NCI-H748 treated with DMSO at 0.1 percent for 48 hours (cell line): ENCODE measurements around the gene LIMK1.
"Not testable (repeated sequence)": the region's sequence is repeated elsewhere in the genome, so short reads cannot be mapped to it uniquely, and the experiment has no call there.

Experiments used
- DNase-seq: peaks from one replicate; lab custom pipeline; 2025; lab: John Stamatoyannopoulos, UW

Gene LIMK1

DNA sequence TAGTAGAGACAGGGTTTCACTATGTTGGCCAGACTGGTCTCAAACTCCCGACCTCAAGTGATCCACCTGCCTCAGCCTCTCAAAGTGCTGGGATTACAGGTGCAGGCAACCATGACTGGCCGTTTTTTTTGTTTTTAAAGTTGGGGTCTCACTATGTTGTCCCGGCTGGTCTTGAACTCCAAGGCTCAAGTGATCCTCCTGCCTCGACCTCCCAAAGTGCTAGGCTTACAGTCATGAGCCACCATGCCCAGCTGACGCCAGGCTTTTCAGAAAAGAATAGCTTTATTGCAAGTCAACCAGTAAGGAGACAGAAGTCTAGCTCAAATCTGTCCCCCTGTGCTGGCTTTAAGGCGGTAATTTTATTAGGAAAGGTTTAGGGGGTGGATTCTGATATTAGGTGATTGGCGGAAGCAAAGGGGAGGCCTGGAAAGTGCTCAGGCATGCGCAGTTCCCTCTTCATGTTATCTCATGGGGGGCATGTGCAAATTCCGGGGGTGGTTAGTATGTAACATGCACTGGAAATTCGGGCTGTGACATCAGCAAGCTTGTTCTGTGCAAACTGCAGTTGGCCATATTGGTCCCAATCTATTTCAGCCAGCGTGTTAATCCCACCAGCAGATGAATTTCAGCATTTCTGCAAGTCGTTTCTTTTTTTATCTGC is 42.7 kb downstream of the LIMK1 start:
- DNase-seq: no peak

DNA sequence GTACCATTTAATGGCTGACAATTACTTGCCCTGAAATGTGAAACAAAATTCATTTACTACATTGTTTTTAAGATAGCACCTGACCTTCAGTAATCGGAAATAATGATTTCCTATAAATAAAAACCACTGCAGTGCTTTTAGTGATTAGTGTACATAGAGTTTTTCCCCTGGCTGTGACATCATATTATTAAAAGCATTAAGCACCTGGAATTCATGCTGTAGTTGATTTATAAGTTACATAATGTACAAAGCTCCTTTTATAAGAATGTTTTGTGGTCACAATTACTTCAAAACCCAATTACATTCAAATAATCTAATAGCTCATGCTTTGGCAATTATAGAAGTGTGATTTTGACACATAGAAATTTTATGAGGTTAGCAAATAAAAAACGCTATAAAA is 46.3 kb downstream of the LIMK1 start:
- no peak for DNase-seq

DNA sequence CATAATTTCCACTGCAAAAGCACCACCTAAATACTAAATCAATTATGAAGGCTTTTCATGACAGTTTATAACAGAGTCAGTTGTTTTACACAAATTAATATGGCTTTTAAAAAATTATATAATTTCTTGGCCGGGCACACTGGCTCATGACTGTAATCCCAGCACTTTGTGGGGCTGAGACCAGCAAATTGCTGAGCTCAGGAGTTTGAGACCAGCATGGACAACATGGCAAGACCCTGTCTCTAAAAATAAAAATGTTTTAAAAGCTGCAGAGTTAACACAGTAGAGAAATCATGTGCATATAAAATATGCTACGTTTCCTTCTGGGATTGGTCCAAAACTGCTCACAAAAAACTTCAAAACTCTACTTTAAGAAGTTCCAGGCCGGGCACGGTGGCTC is 46.9 kb downstream of the LIMK1 start:
- DNase-seq: no peak

DNA sequence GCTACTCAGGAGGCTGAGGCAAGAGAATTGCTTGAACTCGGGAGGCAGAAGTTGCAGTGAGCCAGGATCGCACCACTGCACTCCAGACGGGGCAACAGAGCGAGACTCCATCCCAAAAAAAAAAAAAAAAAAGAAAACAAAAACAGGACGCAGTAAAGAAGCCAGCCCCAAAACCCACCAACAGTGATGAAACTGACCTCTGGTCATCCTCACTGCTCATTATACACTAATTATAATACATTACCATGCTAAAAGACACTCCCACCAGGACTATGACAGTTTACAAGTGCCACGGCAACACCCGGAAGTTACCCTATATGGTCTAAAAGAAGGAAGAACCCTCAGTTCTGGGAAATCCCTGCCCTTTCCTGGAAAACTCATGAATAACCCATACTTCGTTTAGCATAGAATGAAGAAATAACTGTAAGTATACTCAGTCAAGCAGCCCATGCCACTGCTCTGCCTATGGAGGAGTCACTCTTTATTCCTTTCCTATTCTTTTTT is 50.6 kb downstream of the LIMK1 start:
- no peak for DNase-seq

DNA sequence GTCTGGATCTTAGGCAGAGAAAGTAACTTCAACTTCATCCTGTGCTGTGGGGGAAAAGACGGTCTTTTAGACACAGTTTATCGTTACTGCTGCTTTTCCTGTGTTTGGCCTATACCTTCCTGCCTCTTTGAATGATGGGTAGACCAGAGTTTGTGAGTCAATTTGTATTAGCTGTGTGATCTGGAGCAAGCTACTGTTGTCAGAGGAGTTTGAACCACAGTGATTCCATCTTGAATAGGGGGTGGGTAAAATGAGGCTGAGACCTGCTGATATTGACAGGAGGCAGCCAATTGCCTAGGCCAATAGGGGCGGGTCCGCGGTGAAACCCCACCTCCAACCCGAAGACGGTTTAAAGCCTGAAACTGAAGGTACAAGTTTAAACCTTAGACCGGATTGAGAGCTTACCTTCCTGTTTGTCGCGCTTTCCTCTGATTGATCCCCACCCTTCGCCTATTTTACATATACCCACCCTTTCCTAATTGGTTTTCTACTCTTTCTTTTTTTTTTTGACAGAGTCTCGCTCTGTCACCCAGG is 54.8 kb downstream of the LIMK1 start:
- DNase-seq: no peak

DNA sequence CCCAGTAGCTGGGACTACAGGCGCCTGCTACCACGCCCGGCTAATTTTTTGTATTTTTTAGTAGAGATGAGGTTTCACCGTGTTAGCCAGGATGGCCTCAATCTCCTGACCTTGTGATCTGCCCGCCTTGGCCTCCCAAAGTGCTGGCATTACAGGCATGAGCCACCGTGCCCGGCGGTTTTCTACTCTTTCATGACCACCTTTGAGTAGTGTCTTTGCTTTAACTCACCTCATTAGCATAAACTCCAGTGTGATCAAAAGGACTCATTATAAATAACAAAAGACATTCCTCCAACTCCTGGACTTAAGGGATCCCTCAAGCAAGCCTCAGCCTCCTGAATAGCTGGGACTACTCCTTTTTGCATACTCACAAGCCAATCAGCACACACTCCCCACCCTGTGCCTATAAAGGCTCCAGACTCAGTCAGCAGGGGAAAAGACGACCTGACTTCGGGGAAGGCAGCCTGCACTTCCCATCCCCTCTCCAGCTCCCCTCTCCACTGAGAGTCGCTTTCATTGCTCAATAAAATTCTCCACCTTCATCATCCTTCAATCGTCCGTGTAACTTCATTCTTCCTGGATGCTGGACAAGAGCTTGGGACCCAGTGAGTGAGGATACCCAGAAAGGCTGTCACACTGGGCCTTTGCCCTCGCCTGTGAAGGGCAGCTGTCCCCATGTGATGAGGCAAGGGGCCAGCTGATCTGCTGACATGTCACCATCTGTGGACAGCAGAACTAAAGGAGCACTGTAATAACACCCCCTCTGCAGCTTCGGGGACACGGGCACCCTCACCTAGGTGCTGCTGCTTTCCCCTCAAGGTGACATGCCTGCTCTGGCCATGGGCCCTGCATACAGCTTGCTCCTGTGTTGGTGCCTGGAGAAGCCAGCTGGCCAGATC is 55.6 kb downstream of the LIMK1 start:
- no peak for DNase-seq

DNA sequence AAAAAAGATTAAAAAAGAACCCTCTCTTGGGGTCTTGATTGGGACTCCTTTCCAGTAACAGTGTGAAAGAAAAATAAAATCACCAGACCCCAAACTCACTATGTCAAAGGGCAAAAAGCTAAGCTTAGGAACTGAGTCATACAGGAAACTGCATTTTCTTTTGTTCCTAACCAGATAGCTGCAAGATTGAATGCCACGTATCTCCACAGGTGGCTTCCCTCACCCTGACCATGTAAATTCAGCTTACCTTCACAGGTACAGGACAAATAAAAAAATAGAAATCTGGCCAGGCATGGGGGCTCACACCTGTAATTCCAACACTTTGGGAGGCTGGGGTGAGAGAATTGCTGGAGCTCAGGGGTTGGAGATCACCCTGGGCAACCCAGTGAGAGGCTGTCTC is 58.1 kb downstream of the LIMK1 start:
- no peak for DNase-seq

DNA sequence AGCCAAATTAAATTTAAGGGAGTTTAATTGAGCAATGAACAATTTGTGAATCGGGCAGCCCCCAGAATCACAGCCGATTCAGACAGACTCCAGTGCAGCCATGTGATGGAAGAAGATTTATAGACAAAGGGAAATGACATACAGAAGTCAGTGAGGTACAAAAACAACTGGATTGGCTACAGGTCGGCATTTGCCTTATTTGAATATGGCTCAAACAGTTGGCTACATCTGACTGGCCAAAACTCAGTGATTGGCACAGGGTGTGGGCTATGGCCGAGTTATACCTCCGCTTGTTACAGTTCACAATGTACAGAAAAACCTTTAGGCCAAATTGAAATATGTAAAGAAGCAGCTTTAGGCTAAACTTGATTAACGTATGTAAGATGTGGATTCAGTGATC is 59.8 kb downstream of the LIMK1 start:
- no peak for DNase-seq

DNA sequence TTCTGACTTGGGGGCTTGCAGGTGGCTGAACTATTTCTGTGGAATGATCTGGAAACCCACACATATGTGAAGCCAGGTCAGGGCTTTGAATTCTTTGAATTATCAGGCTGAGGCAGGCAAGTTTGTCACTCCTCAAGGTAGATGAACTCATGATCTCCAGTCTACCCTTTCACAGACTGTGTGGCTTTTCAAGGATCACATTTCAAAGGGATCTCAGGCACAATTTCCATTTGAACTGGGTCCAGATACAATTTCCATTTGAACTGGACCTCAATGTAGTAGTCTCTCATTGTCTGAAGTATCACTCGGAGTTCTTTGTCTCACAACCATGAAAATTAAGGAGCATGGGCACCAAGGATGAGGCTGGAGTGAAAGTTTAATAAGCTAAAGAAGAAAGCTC is 64.9 kb downstream of the LIMK1 start:
- DNase-seq: no peak

DNA sequence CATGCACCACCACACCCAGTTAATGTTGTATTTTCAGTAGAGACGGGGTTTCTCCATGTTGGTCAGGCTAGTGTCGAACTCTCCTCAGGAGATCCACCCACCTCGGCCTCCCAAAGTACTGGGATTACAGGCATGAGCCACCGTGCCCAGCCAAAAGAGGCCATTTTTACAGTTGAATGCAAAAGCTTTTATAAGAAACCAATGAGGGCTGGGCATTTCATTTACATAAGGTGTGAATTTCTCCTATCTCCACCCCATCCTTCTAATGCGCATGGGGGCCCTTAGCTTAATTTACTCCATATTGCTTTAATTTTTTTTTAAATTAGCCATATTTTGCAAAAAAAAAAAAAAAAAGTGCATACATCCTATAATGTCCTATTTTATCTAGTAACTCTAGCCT is 65.5 kb downstream of the LIMK1 start:
- no peak for DNase-seq

DNA sequence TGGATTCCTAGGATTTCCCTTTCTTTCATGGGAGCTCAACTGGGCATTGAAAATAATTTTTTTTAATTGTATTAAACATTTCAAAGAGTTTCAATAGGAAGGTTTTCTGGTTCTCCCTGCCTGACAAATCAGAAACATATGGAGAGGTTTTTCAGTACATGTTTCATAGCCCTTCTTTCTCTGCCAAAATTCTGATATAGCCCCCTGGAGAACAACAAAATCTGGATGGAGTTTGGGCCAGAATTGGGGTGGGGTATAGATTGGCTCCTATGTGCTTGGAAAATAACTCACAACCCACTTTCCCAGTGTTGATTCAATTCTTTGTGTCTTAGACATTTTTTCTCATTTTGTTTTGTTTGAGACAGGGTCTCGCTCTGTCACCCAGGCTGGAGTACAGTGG is 66.0 kb downstream of the LIMK1 start:
- no peak for DNase-seq

DNA sequence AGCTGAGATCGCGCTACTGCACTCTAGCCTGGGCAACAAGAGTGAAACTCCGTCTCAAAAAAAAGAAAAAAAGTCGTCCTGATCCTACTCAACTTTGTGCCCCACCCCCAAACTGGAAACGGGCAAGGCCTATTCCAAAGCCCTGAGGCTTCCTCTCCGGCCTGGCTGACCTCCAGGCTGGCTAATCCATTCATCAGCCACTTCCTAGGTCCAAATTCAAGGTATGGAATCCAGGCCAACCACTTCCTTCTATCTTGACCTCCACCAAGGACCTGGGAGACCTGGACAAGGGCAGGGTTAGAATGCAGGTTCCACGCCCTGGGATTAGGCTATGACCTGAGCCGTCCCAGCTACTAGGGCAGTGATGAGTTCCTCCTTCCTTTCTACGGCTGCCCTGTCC is 70.1 kb downstream of the LIMK1 start:
- no peak for DNase-seq

DNA sequence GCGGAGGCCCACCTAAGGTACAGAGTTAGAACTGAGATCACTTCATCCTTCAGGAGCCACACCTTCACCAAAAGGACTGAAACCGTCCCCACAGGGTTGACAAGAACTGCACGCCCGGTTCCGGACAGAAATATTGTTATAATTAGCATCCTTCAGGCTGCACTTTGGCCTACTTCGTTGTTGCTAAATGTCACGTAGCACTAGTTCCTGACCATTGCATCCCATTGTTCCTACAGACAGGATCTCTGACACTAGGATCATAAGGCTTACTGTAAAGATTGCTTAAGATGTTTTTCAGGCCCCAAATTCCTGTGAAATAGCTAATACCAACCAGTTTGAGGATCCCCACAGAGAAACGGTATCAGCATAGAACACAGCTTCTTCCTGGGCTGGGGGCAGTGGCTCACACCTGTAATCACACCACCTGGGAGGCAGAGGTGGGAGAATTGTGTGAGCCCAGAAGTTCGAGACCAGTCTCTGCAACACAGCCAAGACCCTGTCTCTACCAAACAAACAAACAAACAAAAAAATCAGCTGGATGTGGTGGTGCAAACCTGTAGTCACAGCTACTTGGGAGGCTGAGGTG is 72.3 kb downstream of the LIMK1 start:
- no peak for DNase-seq

DNA sequence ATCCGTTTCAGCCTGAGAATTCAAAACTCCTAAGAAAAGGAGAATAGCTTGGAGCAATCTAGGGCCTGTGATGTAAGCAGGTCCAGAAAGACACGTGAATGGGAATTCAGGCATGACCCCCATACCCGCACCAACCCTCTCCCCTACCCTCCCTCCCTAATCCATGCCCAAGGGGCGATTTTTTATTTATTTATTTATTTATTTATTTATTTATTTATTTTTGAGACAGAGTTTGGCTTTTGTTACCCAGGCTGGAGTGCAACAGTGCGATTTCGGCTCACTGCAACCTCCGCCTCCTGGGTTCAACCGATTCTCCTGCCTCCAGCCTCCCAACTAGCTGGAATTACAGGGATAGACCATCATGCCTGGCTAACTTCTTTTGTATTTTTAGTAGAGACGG is 74.0 kb downstream of the LIMK1 start:
- DNase-seq: no peak

DNA sequence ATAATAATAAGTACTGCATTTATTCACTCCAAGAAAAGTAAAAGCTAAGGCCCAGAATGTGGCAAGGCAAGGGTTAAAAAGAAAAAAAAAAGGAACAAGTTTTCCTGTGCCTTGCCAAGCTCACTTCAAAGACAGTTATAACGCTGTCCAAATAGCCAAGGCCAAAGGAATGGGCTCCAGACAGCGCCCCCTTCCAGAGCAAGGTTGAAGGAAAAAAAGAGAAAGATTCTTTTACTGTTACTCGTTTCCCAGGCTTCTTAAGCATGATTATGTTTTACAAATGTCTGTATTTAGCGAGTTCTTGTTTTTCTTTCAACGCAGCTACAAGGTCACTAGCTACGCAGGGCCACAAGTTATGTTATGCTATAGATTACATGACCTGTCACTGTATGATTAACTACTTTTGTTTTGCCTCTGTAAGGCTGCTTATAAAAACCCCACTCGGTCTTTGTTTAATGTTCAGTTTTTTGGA is 81.4 kb downstream of the LIMK1 start:
- no peak for DNase-seq

DNA sequence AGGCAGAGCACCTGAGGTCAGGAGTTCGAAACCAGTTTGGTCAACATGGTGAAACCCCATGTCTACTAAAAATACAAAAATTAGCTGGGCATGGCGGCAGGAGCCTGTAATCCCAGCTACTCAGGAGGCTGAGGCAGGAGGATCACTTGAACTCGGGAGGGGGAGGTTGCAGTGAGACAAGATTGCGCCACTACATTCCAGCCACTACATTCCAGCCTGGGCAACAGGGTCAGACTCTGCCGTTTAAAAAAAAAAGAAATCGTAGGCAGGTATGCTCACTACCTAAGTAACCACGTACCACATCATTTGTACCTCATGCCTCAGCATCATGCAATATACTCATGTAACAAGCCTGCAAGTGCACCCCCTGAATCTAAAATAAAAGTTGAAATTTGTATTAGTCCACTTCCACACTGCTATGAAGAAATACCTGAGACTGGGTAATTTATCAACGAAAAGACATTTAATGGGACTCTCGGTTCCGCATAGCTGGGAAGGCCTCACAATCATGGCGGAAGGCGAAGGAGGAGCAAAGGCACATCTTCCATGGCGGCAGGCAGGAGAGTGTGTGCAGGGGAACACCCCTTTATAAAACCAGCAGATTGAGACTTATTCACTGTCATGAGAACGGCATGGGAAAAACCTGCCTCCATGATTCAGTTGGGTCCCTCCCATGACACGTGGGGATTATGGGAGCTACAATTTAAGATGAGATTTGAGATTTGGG is 82.4 kb downstream of the LIMK1 start:
- DNase-seq: no peak

DNA sequence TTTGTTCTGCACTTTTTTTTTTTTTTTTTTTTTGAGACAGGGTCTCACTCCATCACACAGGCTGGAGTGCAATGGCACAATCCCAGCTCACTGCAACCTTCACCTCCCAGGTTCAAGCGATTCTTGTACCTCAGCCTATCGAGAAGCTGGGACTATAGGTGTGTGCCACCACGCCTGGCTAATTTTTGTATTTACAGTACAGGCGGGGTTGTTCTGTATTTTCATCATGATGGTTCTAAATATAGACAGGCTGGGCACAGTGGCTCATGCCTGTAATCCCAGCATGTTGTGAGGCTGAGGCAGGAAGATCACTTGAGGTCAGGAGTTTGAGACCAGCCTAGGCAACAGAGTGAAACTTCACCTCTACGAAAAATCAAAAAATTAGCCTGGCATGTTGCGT is 83.7 kb downstream of the LIMK1 start:
- DNase-seq: not testable (repeated sequence)
